Prostate gland (tissue), 2 donors: ENCODE results near the gene LIPC.

Source experiments
- POLR2A ChIP-seq: fragments of 450-650 bp; IDR thresholded peaks from one replicate; pipeline ENCODE4 v1.6.1; 2016; ENCODE audit warnings: antibody characterized with exemption, mild to moderate bottlenecking
- POLR2AphosphoS5 ChIP-seq: sonication (generic); formaldehyde crosslinking; IDR thresholded peaks from one replicate; pipeline ENCODE4 v1.6.1; 2017; ENCODE audit warnings: antibody characterized with exemption
- TF ChIP-seq, protein P1 (sequence below), 4 experiments: fragments of 200-600 bp in 2 of 4; fragments of 450-650 bp in 2 of 4; sonication (generic) in 2 of 4; IDR thresholded peaks; 1 replicate in 3 of 4; 2 replicates in 1 of 4; pipeline ENCODE4 v1.5.1; 2016 to 2019; ENCODE audit warnings: antibody characterized with exemption in 4 of 4, mild to moderate bottlenecking in 2 of 4, moderate library complexity in 2 of 4

DNA sequence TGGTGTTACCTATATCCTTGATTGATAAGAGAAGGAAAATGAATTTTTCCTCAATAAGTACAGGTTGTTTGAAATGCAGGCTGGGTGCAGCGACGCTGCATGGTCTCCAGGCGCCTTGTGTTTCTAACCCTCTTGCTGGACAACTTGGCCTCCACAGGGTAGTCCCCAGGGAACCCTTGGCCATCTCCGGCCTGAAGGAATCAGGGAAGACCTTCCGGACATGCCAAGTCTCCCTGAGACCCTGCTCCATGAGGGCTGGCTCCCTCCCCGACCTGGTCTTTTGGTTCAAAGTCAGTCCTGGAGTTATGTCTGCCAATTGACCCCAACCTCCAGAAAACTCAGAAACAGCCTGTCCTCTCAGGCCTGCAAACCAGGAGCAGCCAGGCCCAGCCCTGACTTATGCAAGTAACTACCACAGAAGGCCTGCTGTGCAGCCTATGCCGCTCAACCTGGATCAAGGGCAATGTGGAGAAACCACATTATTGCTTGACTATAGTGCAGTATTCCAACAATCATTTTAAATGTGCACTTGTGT lies 98.3 kb downstream of the LIPC start:
- no peak for TF ChIP-seq POLR2A
- TF ChIP-seq, protein P1, sequence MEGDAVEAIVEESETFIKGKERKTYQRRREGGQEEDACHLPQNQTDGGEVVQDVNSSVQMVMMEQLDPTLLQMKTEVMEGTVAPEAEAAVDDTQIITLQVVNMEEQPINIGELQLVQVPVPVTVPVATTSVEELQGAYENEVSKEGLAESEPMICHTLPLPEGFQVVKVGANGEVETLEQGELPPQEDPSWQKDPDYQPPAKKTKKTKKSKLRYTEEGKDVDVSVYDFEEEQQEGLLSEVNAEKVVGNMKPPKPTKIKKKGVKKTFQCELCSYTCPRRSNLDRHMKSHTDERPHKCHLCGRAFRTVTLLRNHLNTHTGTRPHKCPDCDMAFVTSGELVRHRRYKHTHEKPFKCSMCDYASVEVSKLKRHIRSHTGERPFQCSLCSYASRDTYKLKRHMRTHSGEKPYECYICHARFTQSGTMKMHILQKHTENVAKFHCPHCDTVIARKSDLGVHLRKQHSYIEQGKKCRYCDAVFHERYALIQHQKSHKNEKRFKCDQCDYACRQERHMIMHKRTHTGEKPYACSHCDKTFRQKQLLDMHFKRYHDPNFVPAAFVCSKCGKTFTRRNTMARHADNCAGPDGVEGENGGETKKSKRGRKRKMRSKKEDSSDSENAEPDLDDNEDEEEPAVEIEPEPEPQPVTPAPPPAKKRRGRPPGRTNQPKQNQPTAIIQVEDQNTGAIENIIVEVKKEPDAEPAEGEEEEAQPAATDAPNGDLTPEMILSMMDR (IDR thresholded peaks at IDR 0.05) = no peak
- no peak for TF ChIP-seq POLR2AphosphoS5
